IPS-20b (cell line): Measurements from ENCODE around the gene NFYC.

Experiments
- H3K27ac ChIP-seq: one replicate; pipeline ENCODE4 v1.5.1; 2013; ENCODE audit warnings: low read length
- H3K27me3 ChIP-seq: 2 replicates; pipeline ENCODE4 v1.6.1; 2013; ENCODE audit warnings: mild to moderate bottlenecking, low read length, inconsistent platforms; ENCODE audit not compliant: insufficient read depth
- H3K36me3 ChIP-seq: 2 replicates; pipeline ENCODE4 v1.6.1; 2013; ENCODE audit warnings: low read depth, mild to moderate bottlenecking, inconsistent platforms, low read length, moderate library complexity; ENCODE audit not compliant: insufficient read depth
- H3K4me1 ChIP-seq: 2 replicates; pipeline ENCODE4 v1.6.1; 2013; ENCODE audit warnings: mild to moderate bottlenecking, control low read depth, inconsistent platforms, low read length, moderate library complexity; ENCODE audit not compliant: insufficient read depth
- H3K4me3 ChIP-seq: 2 replicates; pipeline ENCODE4 v1.5.1; 2013; ENCODE audit warnings: mild to moderate bottlenecking, low read length, inconsistent platforms
- H3K9ac ChIP-seq: 2 replicates; pipeline ENCODE4 v1.6.1; 2013; ENCODE audit warnings: low read depth, mild to moderate bottlenecking, inconsistent platforms, low read length, moderate library complexity
- H3K9me3 ChIP-seq: 2 replicates; pipeline ENCODE4 v1.6.1; 2013; ENCODE audit warnings: mild to moderate bottlenecking, low read depth, low read length, inconsistent platforms; ENCODE audit not compliant: insufficient read depth

NFYC gene

GRCh38 chr1:40781608-40781971 lies 90.1 kb downstream of the NFYC start:
- peaks cover 8% of the 10 kb centered on the region; the same call in 1 of the 2 replicates for H3K4me1 ChIP-seq

DNA sequence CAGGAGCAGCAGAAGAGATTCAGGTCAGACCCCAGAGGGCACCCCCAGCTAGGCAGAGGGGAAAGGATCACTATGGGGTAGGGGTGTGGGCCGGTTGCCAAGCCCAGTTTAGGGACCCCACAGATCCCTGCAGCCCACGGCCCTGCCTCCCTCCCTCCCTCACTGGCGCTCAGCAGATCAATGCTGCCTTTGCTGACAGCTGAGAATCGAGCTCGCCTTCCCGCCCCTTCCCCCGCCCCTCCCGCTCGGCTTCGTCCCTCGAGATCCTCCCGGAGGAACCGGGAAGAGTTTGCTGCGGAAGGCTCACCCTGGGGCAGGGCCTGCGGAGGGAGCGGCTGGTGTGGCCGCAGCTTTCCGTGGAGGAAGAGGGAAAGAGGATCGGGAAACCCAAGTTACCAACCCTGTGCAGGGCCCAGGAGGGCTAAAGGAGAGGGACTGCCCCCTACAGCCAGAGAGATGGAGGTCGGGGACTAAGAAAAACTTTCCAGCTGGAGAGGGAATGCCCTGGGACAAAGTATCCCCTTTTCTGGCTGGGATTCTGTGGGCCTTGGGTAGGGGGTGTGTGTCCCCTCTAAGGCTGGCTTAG lies 91.0 kb downstream of the NFYC start:
- no peak overlapping the region for H3K27ac ChIP-seq
- no peak overlapping the region for H3K9ac ChIP-seq
- H3K4me3 ChIP-seq, result peak overlapping the region; percentile 64
- peaks cover 50% of the 10 kb centered on the region for H3K27me3 ChIP-seq
- H3K36me3 ChIP-seq, result no peaks in the 10 kb centered on the region
- H3K4me1 ChIP-seq, result peaks cover 8% of the 10 kb centered on the region; the same call in 1 of the 2 replicates
- H3K9me3 ChIP-seq, result peaks cover 1% of the 10 kb centered on the region; the same call in 1 of the 2 replicates

More at GRCh38 chr1:40781608-40781971, 90.1 kb downstream of the NFYC start:
- Histone ChIP-seq H3K27me3 (peaks cover 50% of the 10 kb centered on the region), H3K36me3 (peaks cover 3% of the 10 kb centered on the region; the same call in 1 of the 2 replicates), H3K9ac (no peak overlapping the region), H3K9me3 (peaks cover 8% of the 10 kb centered on the region; the same call in 1 of the 2 replicates), H3K27ac (no peak overlapping the region), H3K4me3 (no peak overlapping the region)

GRCh38 chr1:40783001-40783905 lies 91.7 kb downstream of the NFYC start, which contains the start of gene KCNQ4:
KCNQ4 (plus strand) TSS chr1:40783787; CDS start chr1:40784094, 307 bp downstream.
- no peak within 1 kb of the TSS for H3K9ac ChIP-seq
- no peak within 1 kb of the TSS for H3K27ac ChIP-seq
- H3K27me3 ChIP-seq, result peaks cover 50% of the 10 kb centered on the region
- no peaks in the 10 kb centered on the region for H3K36me3 ChIP-seq
- H3K4me3 ChIP-seq, result peak within 1 kb of the TSS; percentile 64
- H3K9me3 ChIP-seq, result no peaks in the 10 kb centered on the region
- H3K4me1 ChIP-seq, result peaks cover 8% of the 10 kb centered on the region; the same call in 1 of the 2 replicates

DNA sequence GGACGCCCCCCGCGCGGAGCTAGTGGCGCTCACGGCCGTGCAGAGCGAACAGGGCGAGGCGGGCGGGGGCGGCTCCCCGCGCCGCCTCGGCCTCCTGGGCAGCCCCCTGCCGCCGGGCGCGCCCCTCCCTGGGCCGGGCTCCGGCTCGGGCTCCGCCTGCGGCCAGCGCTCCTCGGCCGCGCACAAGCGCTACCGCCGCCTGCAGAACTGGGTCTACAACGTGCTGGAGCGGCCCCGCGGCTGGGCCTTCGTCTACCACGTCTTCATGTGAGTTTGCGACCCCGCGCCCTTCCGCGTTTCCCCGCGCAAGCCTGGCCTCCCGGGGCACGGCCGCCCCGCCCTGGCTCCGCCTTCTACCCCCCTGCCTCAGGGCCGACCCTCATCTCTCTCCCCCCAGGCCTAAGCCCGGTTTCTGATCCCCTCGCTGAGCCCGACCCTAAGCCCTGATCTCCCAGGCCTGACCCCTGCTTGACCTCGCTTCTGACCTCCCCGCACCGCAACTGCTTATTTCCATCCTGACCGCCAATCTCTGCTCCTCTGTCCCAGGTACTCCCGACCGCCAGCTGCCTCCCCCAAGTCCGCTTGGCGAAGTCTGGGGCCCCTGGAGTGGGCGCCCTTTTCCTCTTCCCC lies 92.8 kb downstream of the NFYC start:
- Histone ChIP-seq H3K9ac (no peak overlapping the region), H3K36me3 (no peaks in the 10 kb centered on the region), H3K4me3 (peak overlapping the region; percentile 62; the same call in 1 of the 2 replicates), H3K4me1 (peaks cover 5% of the 10 kb centered on the region; the same call in 1 of the 2 replicates), H3K27ac (no peak overlapping the region), H3K27me3 (peaks cover 50% of the 10 kb centered on the region), H3K9me3 (no peaks in the 10 kb centered on the region)

DNA sequence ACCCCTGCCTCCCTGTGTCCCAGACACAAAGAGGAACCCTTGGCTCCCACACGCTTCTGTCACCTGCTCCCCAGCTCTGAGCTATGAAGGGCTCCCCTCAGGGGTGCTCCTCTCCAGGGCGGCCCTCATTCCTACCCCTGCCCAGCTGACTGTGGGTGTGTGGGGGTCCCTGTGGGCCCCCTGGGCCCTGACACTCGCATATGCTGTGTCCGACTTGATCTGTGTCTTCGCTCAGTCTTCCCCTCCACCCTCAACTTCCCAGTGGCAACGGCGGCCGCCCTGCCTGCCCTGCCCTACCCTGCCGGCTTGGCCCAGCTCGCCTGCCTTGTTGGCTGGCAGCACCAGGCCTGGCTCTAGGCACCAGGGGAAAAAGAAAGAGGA lies 93.3 kb downstream of the NFYC start:
- Histone ChIP-seq H3K4me3 (peak overlapping the region; percentile 62; the same call in 1 of the 2 replicates), H3K27me3 (peaks cover 50% of the 10 kb centered on the region), H3K4me1 (peaks cover 5% of the 10 kb centered on the region; the same call in 1 of the 2 replicates), H3K9ac (no peak overlapping the region), H3K36me3 (no peaks in the 10 kb centered on the region), H3K27ac (no peak overlapping the region), H3K9me3 (no peaks in the 10 kb centered on the region)

- Histone ChIP-seq H3K9ac (no peak overlapping the region), H3K36me3 (no peaks in the 10 kb centered on the region), H3K4me1 (peaks cover 5% of the 10 kb centered on the region; the same call in 1 of the 2 replicates), H3K27me3 (peaks cover 49% of the 10 kb centered on the region), H3K4me3 (no peak overlapping the region), H3K27ac (no peak overlapping the region), H3K9me3 (no peaks in the 10 kb centered on the region)
These were observed 93.9 kb downstream of the NFYC start for GRCh38 chr1:40785446-40785845.

DNA sequence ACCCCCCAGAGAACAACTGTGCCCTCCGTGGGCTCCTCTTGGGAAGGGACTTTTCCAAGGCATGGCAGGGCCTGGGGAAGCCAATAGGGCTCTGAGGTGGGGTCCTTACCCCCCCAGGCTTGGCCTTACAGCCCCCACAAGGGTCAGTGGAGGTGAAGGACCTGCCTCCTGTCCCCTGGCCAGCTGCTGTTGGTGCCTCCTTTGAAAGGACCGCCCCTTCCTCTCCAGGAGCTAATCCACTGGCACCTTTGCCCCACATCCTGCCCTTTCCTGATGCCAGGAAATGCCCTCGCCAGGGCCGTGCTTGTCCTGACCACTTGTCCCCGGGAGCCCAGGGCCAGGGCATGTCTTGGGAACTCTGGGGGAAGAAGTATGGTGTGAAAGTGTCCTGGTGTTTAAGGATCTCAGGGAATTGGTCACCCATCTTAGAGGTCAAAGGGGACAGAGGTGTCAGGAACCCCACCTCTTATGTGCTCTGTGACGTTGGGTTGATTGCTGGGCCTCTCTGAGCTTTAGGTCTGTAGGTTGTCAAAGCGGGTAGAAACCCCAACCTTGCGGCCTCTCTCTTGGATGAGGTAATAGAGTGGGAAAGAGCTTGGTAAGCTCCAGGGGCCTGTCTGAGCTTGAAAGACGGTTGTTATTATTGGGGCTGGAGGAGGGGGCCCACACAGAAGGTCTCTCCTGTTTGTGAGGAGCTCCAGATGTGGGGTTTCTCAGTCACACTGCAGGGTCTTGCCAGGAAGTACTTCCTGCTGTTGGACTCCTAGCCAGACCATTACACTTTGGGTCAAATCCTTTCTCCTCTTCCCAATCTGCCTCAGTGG lies 94.9 kb downstream of the NFYC start:
- no peak overlapping the region for H3K9ac ChIP-seq
- H3K36me3 ChIP-seq, result no peaks in the 10 kb centered on the region
- peaks cover 40% of the 10 kb centered on the region for H3K27me3 ChIP-seq
- peaks cover 5% of the 10 kb centered on the region; the same call in 1 of the 2 replicates for H3K4me1 ChIP-seq
- H3K27ac ChIP-seq, result no peak overlapping the region
- H3K9me3 ChIP-seq, result no peaks in the 10 kb centered on the region
- H3K4me3 ChIP-seq, result no peak overlapping the region

DNA sequence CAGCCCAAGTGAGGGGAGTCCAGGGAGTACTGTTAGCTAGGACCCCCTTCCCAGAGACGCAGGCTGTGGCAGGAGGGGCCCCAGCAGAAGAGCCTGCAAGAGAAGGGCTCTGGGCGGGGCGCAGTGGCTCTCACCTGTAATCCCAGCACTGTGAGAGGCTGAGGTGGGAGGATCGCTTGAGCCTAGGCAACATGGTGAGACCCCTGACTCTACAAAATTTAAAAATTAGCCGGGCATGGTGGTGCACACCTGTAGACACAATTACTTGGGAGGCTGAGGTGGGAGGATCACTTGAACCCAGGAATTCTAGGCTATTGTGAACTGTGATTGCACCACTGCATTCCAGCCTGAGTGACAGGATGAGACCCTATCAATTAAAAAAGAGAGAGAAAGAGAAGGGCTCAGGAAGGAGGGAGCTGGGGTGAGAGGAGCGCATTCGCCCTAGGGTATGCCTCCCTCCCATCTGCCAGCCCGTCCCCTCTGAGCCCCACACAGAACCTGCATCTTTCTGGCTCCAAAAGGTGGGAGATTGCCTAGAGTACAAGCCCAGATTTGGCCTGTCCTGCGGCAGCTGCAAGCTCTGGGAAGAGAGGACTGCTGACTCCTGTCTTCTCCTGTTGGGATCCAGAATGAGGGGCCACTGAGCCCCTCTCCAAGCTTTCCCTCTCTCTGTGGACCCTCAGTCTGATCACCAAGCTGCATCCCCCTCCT lies 95.6 kb downstream of the NFYC start:
- Histone ChIP-seq H3K4me3 (no peak overlapping the region), H3K4me1 (peaks cover 3% of the 10 kb centered on the region; the same call in 1 of the 2 replicates), H3K27me3 (peaks cover 32% of the 10 kb centered on the region), H3K36me3 (no peaks in the 10 kb centered on the region), H3K27ac (no peak overlapping the region), H3K9me3 (no peaks in the 10 kb centered on the region), H3K9ac (no peak overlapping the region)

- H3K9ac ChIP-seq, result no peak overlapping the region
- peaks cover 3% of the 10 kb centered on the region; the same call in 1 of the 2 replicates for H3K4me1 ChIP-seq
- no peaks in the 10 kb centered on the region for H3K9me3 ChIP-seq
- H3K4me3 ChIP-seq, result no peak overlapping the region
- H3K27ac ChIP-seq, result no peak overlapping the region
- H3K36me3 ChIP-seq, result no peaks in the 10 kb centered on the region
- H3K27me3 ChIP-seq, result peaks cover 24% of the 10 kb centered on the region
These were observed 96.4 kb downstream of the NFYC start for GRCh38 chr1:40787737-40788560.
